Activated T-cell treated with anti-CD3 and anti-CD28 coated beads, Interleukin-2, amount 50 U/mL, for 24 hours (primary cell): ENCODE results near the gene ACSS1.

Experiments
- DNase-seq: peaks from one replicate; pipeline ENCODE4 v3.0.0-alpha.2; 2020
- H3K27ac Mint-ChIP-seq: 2 replicates; pipeline ENCODE4 v1.8.0; 2020; ENCODE audit warnings: mild to moderate bottlenecking, mixed read lengths
- H3K27me3 Mint-ChIP-seq: 2 replicates; pipeline ENCODE4 v1.8.0; 2020; ENCODE audit warnings: mixed read lengths
- H3K36me3 Mint-ChIP-seq: 2 replicates; pipeline ENCODE4 v1.8.0; 2020; ENCODE audit warnings: low read depth, mixed read lengths
- H3K4me1 Mint-ChIP-seq: 2 replicates; pipeline ENCODE4 v1.8.0; 2020; ENCODE audit warnings: low read depth, mixed read lengths
- H3K4me3 Mint-ChIP-seq: 2 replicates; pipeline ENCODE4 v1.8.0; 2020; ENCODE audit warnings: mild to moderate bottlenecking, moderate library complexity, mixed read lengths
- H3K9me3 Mint-ChIP-seq: 2 replicates; pipeline ENCODE4 v1.8.0; 2020; ENCODE audit warnings: mixed read lengths

Gene ACSS1

GRCh38 chr20:25048519-25048952 is 9.4 kb downstream of the ACSS1 start:
- peak overlapping the region; percentile 23 for H3K27ac Mint-ChIP-seq

GRCh38 chr20:25047766-25048165 is 10.2 kb downstream of the ACSS1 start:
- peaks cover 37% of the 10 kb centered on the region for H3K4me1 Mint-ChIP-seq
- no peaks in the 10 kb centered on the region for H3K27me3 Mint-ChIP-seq
- no peak overlapping the region for H3K27ac Mint-ChIP-seq
- H3K36me3 Mint-ChIP-seq = peaks cover 19% of the 10 kb centered on the region
- DNase-seq = no peak
- no peak overlapping the region for H3K4me3 Mint-ChIP-seq
- H3K9me3 Mint-ChIP-seq = no peaks in the 10 kb centered on the region

More at GRCh38 chr20:25048519-25048952, 9.4 kb downstream of the ACSS1 start:
- Mint-ChIP-seq H3K4me1 (peaks cover 37% of the 10 kb centered on the region), H3K9me3 (no peaks in the 10 kb centered on the region), H3K27me3 (no peaks in the 10 kb centered on the region), H3K4me3 (no peak overlapping the region), H3K36me3 (peaks cover 19% of the 10 kb centered on the region)
- no peak for DNase-seq

GRCh38 chr20:25046736-25047666 is 10.9 kb downstream of the ACSS1 start:
- no peak overlapping the region for H3K4me3 Mint-ChIP-seq
- peaks cover 37% of the 10 kb centered on the region for H3K4me1 Mint-ChIP-seq
- no peaks in the 10 kb centered on the region for H3K9me3 Mint-ChIP-seq
- peaks cover 19% of the 10 kb centered on the region for H3K36me3 Mint-ChIP-seq
- no peaks in the 10 kb centered on the region for H3K27me3 Mint-ChIP-seq
- no peak for DNase-seq
- H3K27ac Mint-ChIP-seq = peak overlapping the region; percentile 55

- DNase-seq = no peak
- peaks cover 40% of the 10 kb centered on the region for H3K4me1 Mint-ChIP-seq
- no peaks in the 10 kb centered on the region for H3K27me3 Mint-ChIP-seq
- H3K36me3 Mint-ChIP-seq = peaks cover 19% of the 10 kb centered on the region
- no peak overlapping the region for H3K27ac Mint-ChIP-seq
- H3K9me3 Mint-ChIP-seq = no peaks in the 10 kb centered on the region
- no peak overlapping the region for H3K4me3 Mint-ChIP-seq
These were observed 11.7 kb downstream of the ACSS1 start for GRCh38 chr20:25046181-25046641.

GRCh38 chr20:25045343-25045712 is 12.6 kb downstream of the ACSS1 start:
- no peak for DNase-seq
- Mint-ChIP-seq H3K27me3 (no peaks in the 10 kb centered on the region), H3K4me1 (peaks cover 38% of the 10 kb centered on the region)

GRCh38 chr20:25044660-25045342 is 13.1 kb downstream of the ACSS1 start:
- no peaks in the 10 kb centered on the region for H3K9me3 Mint-ChIP-seq
- H3K4me3 Mint-ChIP-seq = no peak overlapping the region
- peaks cover 39% of the 10 kb centered on the region for H3K4me1 Mint-ChIP-seq
- peaks cover 19% of the 10 kb centered on the region for H3K36me3 Mint-ChIP-seq
- peak overlapping the region; percentile 47 for H3K27ac Mint-ChIP-seq
- no peak for DNase-seq
- no peaks in the 10 kb centered on the region for H3K27me3 Mint-ChIP-seq

More at GRCh38 chr20:25045343-25045712, 12.6 kb downstream of the ACSS1 start:
- Mint-ChIP-seq H3K27ac (no peak overlapping the region), H3K36me3 (peaks cover 19% of the 10 kb centered on the region), H3K9me3 (no peaks in the 10 kb centered on the region), H3K4me3 (no peak overlapping the region)

- H3K4me3 Mint-ChIP-seq = no peak overlapping the region
- H3K4me1 Mint-ChIP-seq = peaks cover 40% of the 10 kb centered on the region
- DNase-seq = no peak
- H3K36me3 Mint-ChIP-seq = peaks cover 19% of the 10 kb centered on the region
- peak overlapping the region; percentile 93 for H3K27ac Mint-ChIP-seq
- H3K9me3 Mint-ChIP-seq = no peaks in the 10 kb centered on the region
- H3K27me3 Mint-ChIP-seq = no peaks in the 10 kb centered on the region
These were observed 13.7 kb downstream of the ACSS1 start for GRCh38 chr20:25044261-25044560.

GRCh38 chr20:25043499-25044260 is 14.3 kb downstream of the ACSS1 start:
- Mint-ChIP-seq H3K27ac (peak overlapping the region; percentile 93), H3K36me3 (peaks cover 19% of the 10 kb centered on the region), H3K4me1 (peaks cover 40% of the 10 kb centered on the region), H3K27me3 (no peaks in the 10 kb centered on the region), H3K4me3 (no peak overlapping the region), H3K9me3 (no peaks in the 10 kb centered on the region)
- DNase-seq = no peak

- Mint-ChIP-seq H3K27me3 (no peaks in the 10 kb centered on the region), H3K4me3 (no peak overlapping the region), H3K36me3 (peaks cover 17% of the 10 kb centered on the region), H3K27ac (peak overlapping the region; percentile 93), H3K9me3 (no peaks in the 10 kb centered on the region), H3K4me1 (peaks cover 44% of the 10 kb centered on the region)
- DNase-seq = peak; percentile 58
These were observed 15.1 kb downstream of the ACSS1 start for GRCh38 chr20:25042531-25043498.

- H3K4me1 Mint-ChIP-seq = peaks cover 52% of the 10 kb centered on the region
- H3K9me3 Mint-ChIP-seq = no peaks in the 10 kb centered on the region
- H3K27me3 Mint-ChIP-seq = no peaks in the 10 kb centered on the region
- peak overlapping the region; percentile 93 for H3K27ac Mint-ChIP-seq
- no peak for DNase-seq
- H3K36me3 Mint-ChIP-seq = peaks cover 9% of the 10 kb centered on the region
- H3K4me3 Mint-ChIP-seq = no peak overlapping the region
These were observed 16.0 kb downstream of the ACSS1 start for GRCh38 chr20:25041813-25042530.

GRCh38 chr20:25040438-25040831 is 17.5 kb downstream of the ACSS1 start:
- Mint-ChIP-seq H3K9me3 (no peaks in the 10 kb centered on the region), H3K4me3 (no peak overlapping the region), H3K4me1 (peaks cover 67% of the 10 kb centered on the region), H3K27ac (peak overlapping the region; percentile 52), H3K36me3 (no peaks in the 10 kb centered on the region), H3K27me3 (no peaks in the 10 kb centered on the region)
- DNase-seq = no peak

- no peak for DNase-seq
- Mint-ChIP-seq H3K36me3 (no peaks in the 10 kb centered on the region), H3K9me3 (no peaks in the 10 kb centered on the region), H3K27ac (peak overlapping the region; percentile 52), H3K4me1 (peaks cover 70% of the 10 kb centered on the region), H3K27me3 (no peaks in the 10 kb centered on the region), H3K4me3 (no peak overlapping the region)
These were observed 18.1 kb downstream of the ACSS1 start for GRCh38 chr20:25039697-25040437.
